Stomach (tissue), 9 donors: ENCODE data around the gene STXBP3. TPM values are rescaled to one million over a fixed set of nuclear protein-coding genes. Genes with fewer than 3 reads are reported as not detected.
A peak's percentile ranks its signal among the peaks of the same experiment; 100 is the strongest.

ENCODE experiments used
- DNase-seq, 2 donors: peaks; one replicate each; pipeline versions ENCODE4 v3.0.0 to v3.0.0-alpha.2; 2013 to 2019
- H3K27ac ChIP-seq, 5 donors: fragments of 200-600 bp in 4 of 5; sonication (generic) in 4 of 5; one replicate each; pipeline ENCODE4 v1.5.1; 2013 to 2019; ENCODE audit warnings: mild to moderate bottlenecking in 1 of 5, moderate library complexity in 1 of 5
- H3K27me3 ChIP-seq, 3 donors: fragments of 200-600 bp; sonication (generic); one replicate each; pipeline ENCODE4 v1.5.1; 2017 to 2019; ENCODE audit warnings: mixed run types in 1 of 3
- H3K36me3 ChIP-seq, 4 donors: fragments of 200-600 bp; sonication (generic); 1 replicate in 3 of 4; 2 replicates in 1 of 4; pipeline ENCODE4 v1.5.1; 2016 to 2019
- H3K4me1 ChIP-seq, 4 donors: fragments of 200-600 bp; sonication (generic); one replicate each; pipeline ENCODE4 v1.5.1; 2016 to 2019
- H3K4me3 ChIP-seq, 4 donors: fragments of 200-600 bp; sonication (generic) in 3 of 4; one replicate each; pipeline ENCODE4 v1.5.1; 2016 to 2019; ENCODE audit warnings: mild to moderate bottlenecking in 1 of 4
- H3K9me3 ChIP-seq, 4 donors: fragments of 200-600 bp; sonication (generic); one replicate each; pipeline ENCODE4 v1.5.1; 2016 to 2019
- CTCF ChIP-seq, 7 experiments: fragments of 450-650 bp in 4 of 7; fragments of 200-600 bp in 3 of 7; sonication (generic) in 3 of 7; IDR thresholded peaks; one replicate each; pipeline ENCODE4 v1.5.1; 2016 to 2019; ENCODE audit warnings: antibody characterized with exemption in 7 of 7, control low read depth in 2 of 7, mild to moderate bottlenecking in 1 of 7
- EP300 ChIP-seq: sonication (generic); formaldehyde crosslinking; IDR thresholded peaks from one replicate; pipeline ENCODE4 v1.6.1; 2017; ENCODE audit warnings: antibody characterized with exemption
- POLR2A ChIP-seq, 4 donors: fragments of 450-650 bp; IDR thresholded peaks; one replicate each; pipeline ENCODE4 v1.6.1; 2016; ENCODE audit warnings: antibody characterized with exemption in 4 of 4, control low read depth in 2 of 4, mild to moderate bottlenecking in 1 of 4, moderate library complexity in 1 of 4
- POLR2AphosphoS5 ChIP-seq, 3 donors: sonication (generic); formaldehyde crosslinking; IDR thresholded peaks; one replicate each; pipeline ENCODE4 v1.6.1; 2016; ENCODE audit warnings: antibody characterized with exemption in 3 of 3
- WGBS, 5 donors: extraction: QIAGEN DNeasy Blood & Tissue Kit in 3 of 5; methylation state at CpG; one replicate each; pipeline versions ENCODE4 v1.1.5 to v1.1.7; 2013 to 2018; 5-methylcytosine and 5-hydroxymethylcytosine counted together
- intact Hi-C: fragments of 100-400 bp; cut with DNase I; formaldehyde crosslinking; loops from one replicate; pipeline ENCODE4 v1.15.1; 2023; ENCODE audit warnings: low total_unique reads
- polyA plus RNA-seq, 3 donors: library from polyadenylated mRNA; stranded (reverse); fragments of 200-250 nt; gene quantifications; one replicate each; pipeline ENCODE4 v1.2.3, GENCODE V29; 2013
- total RNA-seq, 5 donors: library from RNA; depleted of rRNA; stranded (reverse); fragments of >200 nt; gene quantifications; one replicate each; pipeline versions ENCODE4 v1.1.0 to v1.2.3, GENCODE V29; 2014 to 2016
- donor health status: healthy with polysubstance abuse.
- donor health status: Bipolar disorder and iron deficiency.
- donor health status: healthy.

The STXBP3 gene
- total and polyA plus RNA-seq, 8 donors = 11.7 to 170 (median 30.8) TPM

GRCh38 chr1:108841703-108842102 is 95.2 kb downstream of the STXBP3 start:
- DNase-seq = no peak
- Histone ChIP-seq H3K27me3 (no peaks in the 10 kb centered on the region), H3K9me3 (no peaks in the 10 kb centered on the region), H3K4me1 (peaks cover 0 to 15% (median 0%) of the 10 kb centered on the region in 4 donors), H3K27ac (peak overlapping the region in 2 of 5 donors; percentile 11 to 57), H3K36me3 (no peaks in the 10 kb centered on the region), H3K4me3 (no peak overlapping the region)
- 15 to 49% (median 29%) methylated on average over 1 of the region's 1 CpG for WGBS, 5 donors
- TF ChIP-seq POLR2AphosphoS5 (IDR thresholded peaks at IDR 0.05) (no peak), POLR2A (IDR thresholded peaks at IDR 0.05) (no peak), EP300 (no peak), CTCF (IDR thresholded peaks at IDR 0.05) (no peak)
- intact Hi-C loops = no loop called here

GRCh38 chr1:108842525-108843181 is 96.2 kb downstream of the STXBP3 start:
- Histone ChIP-seq H3K4me1 (peaks cover 0 to 15% (median 0%) of the 10 kb centered on the region in 4 donors), H3K27ac (peak overlapping the region in 2 of 5 donors; percentile 11 to 57), H3K9me3 (no peaks in the 10 kb centered on the region), H3K4me3 (no peak overlapping the region), H3K36me3 (no peaks in the 10 kb centered on the region), H3K27me3 (no peaks in the 10 kb centered on the region)
- intact Hi-C loops = no loop called here
- no peak for DNase-seq
- 49 to 77% (median 64%) methylated on average over 3 of the region's 3 CpGs for WGBS, 5 donors
- TF ChIP-seq POLR2AphosphoS5 (IDR thresholded peaks at IDR 0.05) (no peak), EP300 (no peak), POLR2A (IDR thresholded peaks at IDR 0.05) (no peak), CTCF (IDR thresholded peaks at IDR 0.05) (no peak)

- TF ChIP-seq POLR2AphosphoS5 (IDR thresholded peaks at IDR 0.05) (no peak), CTCF (IDR thresholded peaks at IDR 0.05) (no peak)
- H3K27ac ChIP-seq = peak overlapping the region in 1 of 5 donors; percentile 57
Measured at GRCh38 chr1:108843390-108844137, 97.1 kb downstream of the STXBP3 start.

GRCh38 chr1:108845446-108845845 is 99.0 kb downstream of the STXBP3 start:
- no peak overlapping the region for H3K27ac ChIP-seq
- TF ChIP-seq POLR2A (IDR thresholded peaks at IDR 0.05) (no peak), POLR2AphosphoS5 (IDR thresholded peaks at IDR 0.05) (no peak), CTCF (IDR thresholded peaks at IDR 0.05) (no peak), EP300 (no peak)

More at GRCh38 chr1:108843390-108844137, 97.1 kb downstream of the STXBP3 start:
- intact Hi-C loops = no loop called here
- Histone ChIP-seq H3K9me3 (no peaks in the 10 kb centered on the region), H3K4me3 (no peak overlapping the region), H3K36me3 (no peaks in the 10 kb centered on the region), H3K27me3 (no peaks in the 10 kb centered on the region), H3K4me1 (peaks cover 0 to 15% (median 0%) of the 10 kb centered on the region in 4 donors)
- peak in 1 of 2 donors; percentile 42 for DNase-seq
- WGBS, 5 donors = 47 to 80% (median 69%) methylated on average over 3 of the region's 3 CpGs

More at GRCh38 chr1:108845446-108845845, 99.0 kb downstream of the STXBP3 start:
- WGBS, 5 donors = 58 to 76% (median 65%) methylated on average over 4 of the region's 4 CpGs
- no peaks in the 10 kb centered on the region for H3K36me3 ChIP-seq
- intact Hi-C loops = no loop called here
- H3K27me3 ChIP-seq = no peaks in the 10 kb centered on the region
- no peak overlapping the region for H3K4me3 ChIP-seq
- peaks cover 0 to 15% (median 0%) of the 10 kb centered on the region in 4 donors for H3K4me1 ChIP-seq
- no peaks in the 10 kb centered on the region for H3K9me3 ChIP-seq
- no peak for DNase-seq
